RWPE1 (cell line): ENCODE data around the gene ZBTB17.

Experiments used
- CTCF ChIA-PET: fragments of 350-600 bp; sonication (Branson Sonifier 250); formaldehyde crosslinking; extraction: SDS; loops from one replicate; lab custom pipeline; 2021; lab: Yijun Ruan, JAX
- POLR2A ChIA-PET: fragments of 400-600 bp; formaldehyde crosslinking; extraction: SDS; loops from one replicate; lab custom pipeline; 2020; ENCODE audit warnings: antibody characterized with exemption; ENCODE audit not compliant: low non-redundant PET; lab: Yijun Ruan, JAX
- DNase-seq: peaks from one replicate; pipeline ENCODE4 v3.0.0; 2012; ENCODE audit warnings: low spot score
- H3K27ac ChIP-seq: fragments of 450-650 bp; 2 replicates; pipeline ENCODE4 v1.5.1; 2017
- CTCF ChIP-seq: fragments of 450-650 bp; conservative IDR thresholded peaks from 2 replicates; pipeline ENCODE4 v1.5.1; 2017; ENCODE audit warnings: low read depth, mild to moderate bottlenecking

ZBTB17 gene

GRCh38 chr1:15950302-15950701 lies 25.6 kb downstream of the ZBTB17 start:
- ChIA-PET POLR2A (no interaction called here), CTCF (interaction anchor here (0.7 kb wide), 1 partner anchor 38 kb away, joined by 4 read pairs; no protein-coding TSS in a partner anchor)
- TF ChIP-seq CTCF: no peak
- peak overlapping the region; percentile 100 for H3K27ac ChIP-seq
- no peak for DNase-seq

GRCh38 chr1:15949453-15950245 lies 26.3 kb downstream of the ZBTB17 start:
- no peak for TF ChIP-seq CTCF

GRCh38 chr1:15948595-15949452 lies 27.1 kb downstream of the ZBTB17 start:
- POLR2A ChIA-PET: interaction anchor here (0.9 kb wide), 1 partner anchor 27 kb away, joined by 3 read pairs; the partner anchor contains the start of gene ZBTB17
- CTCF ChIA-PET: no interaction called here
- peak overlapping the region; percentile 100 for H3K27ac ChIP-seq
- no peak for TF ChIP-seq CTCF
- peak; percentile 81 for DNase-seq

More at GRCh38 chr1:15949453-15950245, 26.3 kb downstream of the ZBTB17 start:
- ChIA-PET CTCF (no interaction called here), POLR2A (interaction anchor here (0.9 kb wide), 1 partner anchor 26 kb away, joined by 3 read pairs; the partner anchor contains the start of gene ZBTB17)
- peak; percentile 95 for DNase-seq
- peak overlapping the region; percentile 100 for H3K27ac ChIP-seq

- ChIA-PET POLR2A (interaction anchor here (0.5 to 0.9 kb wide), 2 partner anchors 28 to 115 kb away, joined by 3 read pairs; partner anchors contain the start of gene ZBTB17), CTCF (no interaction called here)
- DNase-seq: no peak
- TF ChIP-seq CTCF: no peak
- H3K27ac ChIP-seq: peak overlapping the region; percentile 100
Measured at GRCh38 chr1:15948091-15948591, 27.8 kb downstream of the ZBTB17 start.

- ChIA-PET CTCF (no interaction called here), POLR2A (interaction anchor here (0.5 kb wide), 1 partner anchor 114 kb away, joined by 3 read pairs; no protein-coding TSS in a partner anchor)
- no peak for DNase-seq
- peak overlapping the region; percentile 100 for H3K27ac ChIP-seq
- TF ChIP-seq CTCF: no peak
Measured at GRCh38 chr1:15947382-15948090, 28.4 kb downstream of the ZBTB17 start.
